Fibroblast of lung (primary cell): ENCODE measurements around the gene SPRY1.

ENCODE experiments used
- EZH2 ChIP-seq: IDR thresholded peaks from 2 replicates; pipeline ENCODE4 v1.5.1; 2012; ENCODE audit warnings: low read length, control low read depth, mild to moderate bottlenecking; ENCODE audit errors: missing control alignments
- TF ChIP-seq, protein P1 (sequence below), 2 donors: IDR thresholded peaks in 1 of 2; conservative IDR thresholded peaks in 1 of 2; 1 replicate in 1 of 2; 2 replicates in 1 of 2; pipeline ENCODE4 v1.5.1; 2011 to 2012; ENCODE audit warnings: low read length in 2 of 2, control low read depth in 1 of 2, inconsistent platforms in 1 of 2, low read depth in 1 of 2, mild to moderate bottlenecking in 1 of 2

DNA sequence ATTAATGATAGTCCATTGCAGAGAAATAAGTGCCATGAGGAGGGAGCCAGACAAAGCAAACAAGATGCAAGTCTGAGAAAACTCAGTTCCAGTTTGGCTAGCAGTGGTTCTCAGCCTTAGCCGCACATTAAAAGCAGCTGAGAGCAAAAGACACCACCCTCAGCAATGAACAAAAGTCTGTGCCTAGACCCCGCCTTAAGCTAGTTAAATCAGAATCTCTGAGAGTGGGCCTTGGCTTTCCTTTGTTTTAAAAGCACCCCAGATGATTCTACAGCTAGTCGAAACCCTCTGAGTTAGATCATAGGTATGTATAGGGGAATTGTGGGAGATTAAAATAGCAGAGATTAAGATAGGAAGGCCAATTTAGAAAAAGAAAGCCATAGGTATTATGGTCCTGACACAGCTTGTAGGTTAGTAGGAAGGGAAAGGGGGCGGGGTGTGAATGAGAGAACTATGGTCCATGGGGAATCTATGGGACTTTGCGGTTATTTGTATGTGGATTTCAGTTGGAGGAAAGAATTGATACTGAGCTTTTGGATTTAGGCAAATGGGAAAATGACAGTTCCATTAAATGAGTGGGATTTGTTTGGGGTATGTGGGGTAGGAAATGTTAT, 12.0 kb downstream of the SPRY1 start:
- TF ChIP-seq, protein P1, sequence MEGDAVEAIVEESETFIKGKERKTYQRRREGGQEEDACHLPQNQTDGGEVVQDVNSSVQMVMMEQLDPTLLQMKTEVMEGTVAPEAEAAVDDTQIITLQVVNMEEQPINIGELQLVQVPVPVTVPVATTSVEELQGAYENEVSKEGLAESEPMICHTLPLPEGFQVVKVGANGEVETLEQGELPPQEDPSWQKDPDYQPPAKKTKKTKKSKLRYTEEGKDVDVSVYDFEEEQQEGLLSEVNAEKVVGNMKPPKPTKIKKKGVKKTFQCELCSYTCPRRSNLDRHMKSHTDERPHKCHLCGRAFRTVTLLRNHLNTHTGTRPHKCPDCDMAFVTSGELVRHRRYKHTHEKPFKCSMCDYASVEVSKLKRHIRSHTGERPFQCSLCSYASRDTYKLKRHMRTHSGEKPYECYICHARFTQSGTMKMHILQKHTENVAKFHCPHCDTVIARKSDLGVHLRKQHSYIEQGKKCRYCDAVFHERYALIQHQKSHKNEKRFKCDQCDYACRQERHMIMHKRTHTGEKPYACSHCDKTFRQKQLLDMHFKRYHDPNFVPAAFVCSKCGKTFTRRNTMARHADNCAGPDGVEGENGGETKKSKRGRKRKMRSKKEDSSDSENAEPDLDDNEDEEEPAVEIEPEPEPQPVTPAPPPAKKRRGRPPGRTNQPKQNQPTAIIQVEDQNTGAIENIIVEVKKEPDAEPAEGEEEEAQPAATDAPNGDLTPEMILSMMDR (conservative IDR thresholded peaks at IDR 0.05 in 1 of 2, IDR thresholded peaks at IDR 0.05 in 1 of 2; ENCODE audit: low read depth in 1 of 2, low read length in 2 of 2): no peak
- no peak for TF ChIP-seq EZH2
